NCI-H2171 (cell line): ENCODE data around the gene CNIH4.
"Not testable (repeated sequence)": the region's sequence is repeated elsewhere in the genome, so short reads cannot be mapped to it uniquely, and the experiment has no call there.

Experiments
- DNase-seq: peaks from one replicate; lab custom pipeline; 2025; lab: John Stamatoyannopoulos, UW

The CNIH4 gene

DNA sequence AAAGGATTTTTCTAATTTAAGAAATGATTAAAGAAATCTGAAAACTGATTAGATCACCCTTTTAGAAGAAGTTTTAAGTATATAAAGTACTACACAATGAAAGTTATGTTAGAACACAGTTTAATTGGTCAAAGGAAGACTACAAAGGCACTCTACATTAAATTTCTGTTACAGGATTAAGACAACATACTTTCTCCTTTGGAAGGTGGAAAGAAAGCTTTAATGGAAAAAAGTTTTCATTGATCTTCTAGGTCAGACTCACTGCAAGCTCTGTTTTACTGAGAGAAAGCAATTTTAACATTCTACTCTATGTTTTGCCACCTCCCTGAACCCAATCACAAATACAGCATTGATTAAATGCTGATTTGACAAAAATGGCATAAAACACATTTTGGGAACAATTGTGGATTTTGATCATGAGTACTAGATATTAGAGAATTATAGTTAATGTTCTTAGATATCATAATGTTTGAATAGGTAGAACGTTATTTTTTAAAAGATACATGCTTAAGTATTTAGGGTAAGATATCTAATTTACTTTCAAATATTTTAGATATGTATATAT is 45.9 kb downstream of the CNIH4 start:
- no peak for DNase-seq

- no peak for DNase-seq
Measured at GRCh38 chr1:224404916-224405603, 48.4 kb downstream of the CNIH4 start.

DNA sequence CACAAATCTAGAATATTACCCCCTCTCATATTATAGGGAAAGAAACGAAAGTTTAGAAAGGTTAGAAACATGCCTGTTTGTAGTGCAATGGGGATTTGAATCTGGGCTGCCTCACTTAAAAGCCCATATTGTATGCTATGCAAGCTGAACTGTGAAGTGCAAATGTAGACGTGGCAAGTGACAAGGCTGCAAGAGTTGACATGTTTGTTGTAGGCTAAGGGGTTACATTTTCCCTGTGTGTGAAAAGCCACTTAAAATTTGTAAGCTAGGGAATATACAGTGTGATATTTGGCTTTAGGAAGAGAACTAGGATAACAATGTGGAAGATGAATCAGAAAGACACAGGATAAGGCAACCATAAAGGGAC is 48.9 kb downstream of the CNIH4 start:
- no peak for DNase-seq

DNA sequence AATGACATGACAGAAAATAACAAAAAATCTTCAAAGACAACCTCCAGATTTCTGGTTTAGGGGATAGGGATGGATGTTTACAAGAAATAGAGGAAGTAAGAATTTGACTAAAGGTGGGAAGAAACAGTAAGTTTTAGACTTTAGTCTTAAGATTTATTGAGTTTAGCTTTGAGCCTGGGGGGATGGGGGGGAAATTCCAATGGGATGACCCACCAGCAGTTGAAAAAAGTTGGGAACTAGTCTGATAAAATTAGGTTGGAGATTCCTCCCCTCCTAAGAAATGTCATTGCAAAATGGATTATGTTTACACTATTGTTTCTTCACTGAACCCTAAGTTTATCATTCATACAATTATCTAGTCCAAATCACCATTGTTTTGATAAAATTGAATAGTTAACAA is 49.5 kb downstream of the CNIH4 start:
- DNase-seq = no peak

DNA sequence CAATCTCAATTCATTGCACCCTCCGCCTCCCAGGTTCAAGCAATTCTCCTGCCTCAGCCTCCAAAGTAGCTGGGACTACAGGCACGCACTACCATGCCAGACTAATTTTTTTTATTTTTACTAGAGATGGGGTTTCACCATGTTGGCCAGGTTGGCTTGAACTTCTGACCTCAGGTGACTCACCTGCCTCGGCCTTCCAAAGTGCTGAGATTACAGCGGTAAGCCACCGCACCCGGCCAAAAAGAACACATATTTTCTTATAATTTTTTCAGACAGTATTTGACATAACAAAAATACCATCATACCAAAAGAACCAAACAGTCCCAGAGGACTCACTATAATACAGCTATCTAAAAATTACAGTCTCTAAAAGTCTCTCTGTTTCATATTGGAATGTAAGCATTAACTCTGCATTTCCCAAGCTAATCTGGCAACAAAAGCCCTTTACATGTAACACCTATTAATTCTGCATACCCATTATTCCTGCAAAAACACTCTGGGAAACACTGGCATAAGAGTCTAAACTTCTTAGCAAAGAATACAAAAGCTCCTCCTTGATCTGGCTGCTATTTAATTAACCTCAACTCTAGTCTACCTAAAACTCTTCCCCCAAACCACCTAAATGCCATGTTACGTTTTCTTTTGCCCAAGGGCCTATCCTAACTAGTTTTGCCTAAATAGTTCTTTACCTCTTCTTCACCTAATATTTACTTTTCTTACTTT is 51.1 kb downstream of the CNIH4 start:
- DNase-seq = no peak

DNA sequence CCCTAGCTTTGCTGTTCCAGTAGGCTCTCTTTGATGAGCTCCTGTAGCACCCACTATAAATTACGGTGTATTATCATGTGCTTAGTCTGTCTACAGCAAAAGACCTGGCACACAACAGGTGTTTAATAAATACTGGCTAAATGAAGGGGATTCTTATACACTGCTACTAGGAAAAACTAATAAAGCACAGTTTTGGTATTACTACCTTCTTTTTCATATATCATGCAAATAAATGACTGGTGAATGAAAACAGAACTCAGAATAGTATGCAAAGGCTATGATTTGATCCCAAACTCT is 51.6 kb downstream of the CNIH4 start:
- DNase-seq = no peak

DNA sequence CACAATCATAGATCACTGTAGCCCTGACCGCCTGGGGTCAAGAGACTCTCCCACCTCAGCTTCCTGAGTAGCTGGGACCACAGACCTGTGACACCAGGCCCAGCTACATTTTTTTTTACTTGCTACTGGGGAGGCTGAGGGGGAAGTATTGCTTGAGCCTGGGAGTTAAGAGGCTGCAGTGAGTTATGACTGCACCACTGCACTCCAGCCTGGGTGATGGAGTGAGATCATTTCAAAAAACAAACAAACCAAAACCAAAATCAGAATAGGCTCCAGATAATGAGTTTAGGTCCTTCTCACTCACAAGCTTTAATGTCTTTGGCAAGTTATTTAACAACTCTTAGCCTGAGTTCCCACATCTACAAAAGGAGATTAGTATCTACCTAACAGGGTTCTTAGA is 55.1 kb downstream of the CNIH4 start:
- no peak for DNase-seq

DNA sequence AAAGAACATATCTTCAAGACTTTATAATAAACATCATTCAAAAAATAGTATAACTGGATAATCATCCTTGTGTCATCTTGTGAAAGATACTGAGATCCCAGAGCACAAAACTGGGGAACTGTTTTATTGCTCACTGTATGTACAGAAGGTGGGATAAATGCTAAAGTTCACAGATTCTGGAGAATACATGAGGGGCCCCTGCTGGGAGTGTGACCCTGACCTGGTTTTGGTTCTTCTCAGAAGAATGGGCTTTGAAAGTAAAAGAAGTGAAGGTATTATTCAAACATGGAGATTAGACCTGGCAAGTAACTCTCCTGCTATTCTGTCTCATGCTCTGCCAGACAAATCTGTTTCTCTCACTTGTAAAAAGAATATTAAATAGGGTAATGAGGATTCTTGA is 63.4 kb downstream of the CNIH4 start:
- no peak for DNase-seq

- DNase-seq = no peak
Measured at GRCh38 chr1:224425279-224425884, 68.7 kb downstream of the CNIH4 start.

DNA sequence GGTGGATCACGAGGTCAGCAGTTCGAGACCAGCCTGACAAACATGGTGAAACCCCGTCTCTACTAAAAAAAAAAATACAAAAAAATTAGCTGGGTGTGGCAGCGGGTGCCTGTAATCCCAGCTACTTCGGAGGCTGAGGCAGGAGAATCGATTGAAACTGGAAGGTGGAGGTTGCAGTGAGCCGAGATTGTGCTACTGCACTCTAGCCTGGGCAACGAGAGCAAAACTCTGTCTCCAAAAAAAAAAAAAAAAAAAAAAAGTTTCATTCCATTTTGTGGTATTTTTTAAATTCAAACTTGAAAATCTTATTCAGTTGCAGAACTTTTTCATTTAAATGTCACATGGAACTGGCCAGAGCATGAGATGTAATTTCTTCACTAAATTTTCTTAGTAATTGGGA is 70.2 kb downstream of the CNIH4 start:
- DNase-seq = not testable (repeated sequence)

DNA sequence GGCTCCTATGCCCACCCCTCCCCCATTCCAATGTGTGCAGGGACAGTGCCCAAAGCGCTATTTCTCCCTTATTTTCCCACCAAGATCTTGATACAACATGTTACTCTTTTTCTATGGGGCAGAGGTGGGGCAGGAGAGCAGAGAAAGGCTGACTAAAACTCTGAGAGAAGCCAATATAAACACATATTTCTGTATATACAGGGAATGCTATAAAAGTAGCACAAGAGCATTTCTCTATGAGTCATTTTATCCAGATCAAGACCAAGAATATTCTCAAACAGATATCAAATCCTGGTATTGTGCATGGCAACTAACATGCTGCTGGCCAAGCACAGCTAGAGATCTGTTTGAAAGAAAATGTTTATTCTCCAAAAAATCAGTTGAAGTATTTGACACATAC is 70.7 kb downstream of the CNIH4 start:
- no peak for DNase-seq

- DNase-seq = not testable (repeated sequence)
Measured at GRCh38 chr1:224428713-224429112, 72.0 kb downstream of the CNIH4 start.
